ENCODE data around the gene DCAF6. TPM values are rescaled to one million over a fixed set of nuclear protein-coding genes. Genes with fewer than 3 reads are reported as not detected.

Gene DCAF6
- total and polyA plus RNA-seq, 12 donors = 49.0 to 226 (median 197) TPM

DNA sequence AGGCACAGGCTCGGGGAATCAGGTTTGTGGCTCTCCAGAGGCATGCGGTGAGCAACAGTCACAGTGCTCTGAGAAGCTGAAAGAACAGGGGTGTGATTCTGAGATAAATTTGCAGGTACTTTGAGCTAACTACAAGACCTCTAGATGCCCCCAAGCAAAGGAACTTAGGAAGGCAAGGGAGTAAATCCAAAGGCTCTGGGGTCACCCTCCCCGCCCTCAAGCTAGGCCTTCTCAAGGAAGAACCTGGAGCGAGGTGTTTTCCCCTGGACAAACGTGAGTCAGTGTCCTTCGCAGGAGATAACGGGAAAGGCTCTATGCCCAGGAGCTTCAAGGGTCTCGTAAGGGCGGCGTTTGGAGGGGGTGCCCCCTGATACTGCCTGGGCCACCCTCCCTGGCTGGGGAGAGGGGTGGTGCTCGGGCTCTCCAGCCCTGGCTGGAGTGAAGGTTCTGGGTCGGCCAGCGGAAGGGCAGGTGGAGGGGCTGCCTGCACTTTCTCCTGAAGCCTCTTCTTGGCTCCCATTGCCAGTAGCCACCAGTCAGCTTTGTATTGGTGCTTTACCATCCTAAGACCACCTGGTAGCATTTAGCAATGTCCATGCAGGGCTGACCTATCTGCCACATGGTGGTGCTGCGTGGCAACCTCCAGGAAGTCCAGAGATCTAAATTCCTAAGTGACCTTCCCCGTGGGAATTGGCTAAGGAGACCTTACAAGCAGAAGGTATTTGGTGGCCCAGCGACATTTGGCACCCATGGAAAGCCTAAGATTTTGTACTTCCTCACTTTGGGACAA is 156.3 kb downstream of the DCAF6 start:
- Histone ChIP-seq H3K27me3 (no peaks in the 10 kb centered on the region), H3K9me3 (no peaks in the 10 kb centered on the region), H3K4me3 (no peak overlapping the region), H3K4me1 (peaks cover 0 to 4% (median 0%) of the 10 kb centered on the region in 9 donors), H3K27ac (no peak overlapping the region), H3K36me3 (peaks cover 0 to 18% (median 0%) of the 10 kb centered on the region in 9 donors)
- DNase-seq (no peak), ATAC-seq (peak in 4 of 8 donors; percentile 22 to 57 (median 34))
- intact Hi-C loops (cut with DNase I) = loop anchor here in 2 of 10 donors (5.0 to 10.0 kb wide), 3 partner anchors 52 to 232 kb away; no protein-coding TSS in a partner anchor
- TF ChIP-seq CTCF (IDR thresholded peaks at IDR 0.05) = peak in 7 of 9 donors; percentile 26 to 49 (median 37)
- 86 to 87% methylated on average over 16 of the region's 16 CpGs for WGBS, 2 donors

- H3K4me1 ChIP-seq = peaks cover 0 to 4% (median 0%) of the 10 kb centered on the region in 9 donors
- H3K27ac ChIP-seq = no peak overlapping the region
- TF ChIP-seq CTCF (IDR thresholded peaks at IDR 0.05) = no peak
- H3K27me3 ChIP-seq = no peaks in the 10 kb centered on the region
- peaks cover 0 to 18% (median 0%) of the 10 kb centered on the region in 9 donors for H3K36me3 ChIP-seq
- no peak for DNase-seq
- no peaks in the 10 kb centered on the region for H3K9me3 ChIP-seq
- ATAC-seq = no peak
- no peak overlapping the region for H3K4me3 ChIP-seq
- intact Hi-C loops (cut with DNase I) = loop anchor here in 2 of 10 donors (5.0 to 10.0 kb wide), 3 partner anchors 51 to 231 kb away; no protein-coding TSS in a partner anchor
- WGBS, 2 donors = 93 to 97% methylated on average over 4 of the region's 4 CpGs
These were observed 157.1 kb downstream of the DCAF6 start for GRCh38 chr1:168093616-168094015.

DNA sequence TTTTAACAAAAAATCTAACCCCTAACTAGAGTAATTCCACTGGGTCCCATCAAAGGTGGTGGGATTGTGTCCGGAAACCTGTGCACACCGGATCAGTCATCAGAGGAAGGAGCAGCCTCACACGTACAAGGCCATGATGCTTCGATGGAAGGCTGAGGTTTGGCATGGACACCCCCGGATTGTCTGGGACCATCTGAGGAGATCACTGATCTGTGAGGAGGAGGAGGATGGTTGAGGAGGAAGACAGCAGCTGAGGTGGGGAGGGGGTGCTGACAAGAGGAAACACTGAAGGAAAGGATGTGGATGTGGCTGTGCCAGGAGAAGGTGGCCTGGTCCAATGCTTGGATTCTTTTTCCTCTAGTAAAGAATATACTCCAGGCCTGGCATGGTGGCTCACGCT is 159.0 kb downstream of the DCAF6 start:
- intact Hi-C loops (cut with DNase I) = loop anchor here in 1 of 10 donors (10.0 kb wide), 2 partner anchors 49 to 229 kb away; no protein-coding TSS in a partner anchor
- 96 to 98% methylated on average over 6 of the region's 6 CpGs for WGBS, 2 donors
- H3K36me3 ChIP-seq = peaks cover 0 to 22% (median 0%) of the 10 kb centered on the region in 9 donors

More for the DNA sequence above, 159.0 kb downstream of the DCAF6 start:
- no peak overlapping the region for H3K4me3 ChIP-seq
- H3K27me3 ChIP-seq = no peaks in the 10 kb centered on the region
- H3K27ac ChIP-seq = no peak overlapping the region
- peaks cover 0 to 4% (median 0%) of the 10 kb centered on the region in 9 donors for H3K4me1 ChIP-seq
- H3K9me3 ChIP-seq = no peaks in the 10 kb centered on the region
- TF ChIP-seq CTCF (IDR thresholded peaks at IDR 0.05) = no peak
- no peak for DNase-seq
- ATAC-seq = no peak

Data from heart right ventricle (tissue), 16 donors.